H1 (cell line): ENCODE results near the gene AGXT2. TPM values are rescaled to one million over a fixed set of nuclear protein-coding genes. Genes with fewer than 3 reads are reported as not detected.

Experiments used
- CTCF ChIA-PET: fragments of 300-600 bp; sonication (Branson Sonifier 250); formaldehyde crosslinking; loops from one replicate; lab custom pipeline; 2021; ENCODE audit not compliant: partially characterized antibody; lab: Charles Lee
- POLR2A ChIA-PET: fragments of 300-600 bp; sonication (Branson Sonifier 250); formaldehyde crosslinking; loops from one replicate; lab custom pipeline; 2021; ENCODE audit warnings: inconsistent platforms; ENCODE audit not compliant: partially characterized antibody; lab: Charles Lee
- DNase-seq, 2 experiments: peaks; one replicate each; pipeline versions ENCODE4 v3.0.0 to v3.0.0-alpha.2; 2010 to 2022; ENCODE audit warnings: low spot score in 2 of 2, low read depth in 1 of 2, mixed read lengths in 1 of 2
- FAIRE-seq: peaks from 2 replicates; lab custom pipeline; 2011; peaks lifted over from hg19 to GRCh38; lab: Jason Lieb, UNC
- H2AFZ ChIP-seq: 2 replicates; pipeline ENCODE4 v1.8.1; 2012; ENCODE audit warnings: low read length, inconsistent platforms
- H2AK5ac ChIP-seq: 2 replicates; pipeline ENCODE4 v1.6.1; 2013; ENCODE audit warnings: low read depth, low read length
- H2BK120ac ChIP-seq: replicated peaks from 2 replicates; pipeline ENCODE3; 2013; ENCODE audit warnings: low read depth, low read length, inconsistent platforms
- H2BK12ac ChIP-seq: 2 replicates; pipeline ENCODE4 v1.6.1; 2013; ENCODE audit warnings: low read depth, low read length
- H2BK15ac ChIP-seq: 2 replicates; pipeline ENCODE4 v1.6.1; 2013; ENCODE audit warnings: low read length
- H2BK20ac ChIP-seq: 2 replicates; pipeline ENCODE4 v1.6.1; 2013; ENCODE audit warnings: low read length
- H2BK5ac ChIP-seq: 2 replicates; pipeline ENCODE4 v1.6.1; 2013; ENCODE audit warnings: low read depth, low read length
- H3K14ac ChIP-seq: 2 replicates; pipeline ENCODE4 v1.6.1; 2013; ENCODE audit warnings: inconsistent platforms; ENCODE audit not compliant: insufficient read length
- H3K18ac ChIP-seq: 2 replicates; pipeline ENCODE4 v1.6.1; 2013; ENCODE audit warnings: low read length; ENCODE audit errors: extremely low read depth
- H3K23ac ChIP-seq: 2 replicates; pipeline ENCODE4 v1.6.1; 2013; ENCODE audit warnings: inconsistent platforms; ENCODE audit not compliant: insufficient read length
- H3K23me2 ChIP-seq: 2 replicates; pipeline ENCODE4 v1.6.1; 2013; ENCODE audit warnings: low read depth, low read length
- H3K27ac ChIP-seq: 2 replicates; pipeline ENCODE4 v1.6.1; 2011; ENCODE audit warnings: low read depth, low read length, inconsistent platforms
- H3K27me3 ChIP-seq, 4 experiments: replicated peaks in 1 of 4; 1 replicate in 1 of 4; 2 replicates in 3 of 4; pipeline versions ENCODE4 v1.6.1 to v1.8.1; 2011 to 2013; ENCODE audit warnings: low read length in 3 of 4, mild to moderate bottlenecking in 3 of 4, inconsistent platforms in 2 of 4, mixed read lengths in 2 of 4, moderate library complexity in 1 of 4; ENCODE audit not compliant: control insufficient read depth in 3 of 4, insufficient read depth in 3 of 4; ENCODE audit errors: extremely low read depth in 1 of 4
- H3K36me3 ChIP-seq, 4 experiments: 2 replicates each; pipeline versions ENCODE4 v1.6.1 to v1.8.1; 2011 to 2013; ENCODE audit warnings: mild to moderate bottlenecking in 4 of 4, low read length in 3 of 4, moderate library complexity in 2 of 4, control low read depth in 1 of 4, inconsistent platforms in 1 of 4; ENCODE audit not compliant: insufficient read depth in 4 of 4, control insufficient read depth in 2 of 4
- H3K4ac ChIP-seq: replicated peaks from 2 replicates; pipeline ENCODE3; 2013; ENCODE audit warnings: low read length, low read depth, mixed read lengths, inconsistent platforms; ENCODE audit not compliant: insufficient read length
- H3K4me1 ChIP-seq, 4 experiments: replicated peaks in 1 of 4; 1 replicate in 1 of 4; 2 replicates in 3 of 4; pipeline versions ENCODE4 v1.6.1 to v1.8.1; 2011 to 2013; ENCODE audit warnings: low read length in 3 of 4, inconsistent platforms in 2 of 4, mixed read lengths in 1 of 4; ENCODE audit not compliant: insufficient read depth in 4 of 4, control insufficient read depth in 3 of 4
- H3K4me2 ChIP-seq, 2 experiments: 2 replicates each; pipeline versions ENCODE4 v1.6.1 to v1.8.1; 2011 to 2013; ENCODE audit warnings: low read depth in 2 of 2, low read length in 2 of 2, control low read depth in 1 of 2, inconsistent platforms in 1 of 2, mild to moderate bottlenecking in 1 of 2; ENCODE audit not compliant: insufficient read depth in 1 of 2
- H3K4me3 ChIP-seq, 4 experiments: fragments of 200-600, 300-600 bp in 1 of 4; sonication (generic), shearing (Covaris generic), sonication (Bioruptor Twin) in 1 of 4; 2 replicates each; pipeline versions ENCODE4 v1.5.1 to v1.8.1; 2011 to 2016; ENCODE audit warnings: low read length in 4 of 4, low read depth in 3 of 4, control low read depth in 2 of 4, inconsistent platforms in 2 of 4, mild to moderate bottlenecking in 2 of 4, mixed read lengths in 1 of 4, moderate library complexity in 1 of 4; ENCODE audit not compliant: insufficient read depth in 2 of 4; ENCODE audit errors: extremely low read depth in 1 of 4
- H3K56ac ChIP-seq: replicated peaks from 2 replicates; pipeline ENCODE3; 2013; ENCODE audit warnings: low read depth, mild to moderate bottlenecking, mixed read lengths, low read length, inconsistent platforms; ENCODE audit not compliant: insufficient read length
- H3K79me1 ChIP-seq: 2 replicates; pipeline ENCODE4 v1.6.1; 2013; ENCODE audit warnings: low read depth, low read length, control low read depth
- H3K79me2 ChIP-seq, 2 experiments: 2 replicates each; pipeline versions ENCODE4 v1.6.1 to v1.8.1; 2012 to 2013; ENCODE audit warnings: low read length in 2 of 2, mild to moderate bottlenecking in 2 of 2, inconsistent platforms in 1 of 2; ENCODE audit not compliant: insufficient read depth in 2 of 2, control insufficient read depth in 1 of 2
- H3K9ac ChIP-seq, 4 experiments: replicated peaks in 1 of 4; 1 replicate in 1 of 4; 2 replicates in 3 of 4; pipeline versions ENCODE4 v1.6.1 to v1.8.1; 2011 to 2013; ENCODE audit warnings: low read depth in 3 of 4, low read length in 3 of 4, control low read depth in 2 of 4, mild to moderate bottlenecking in 2 of 4, moderate library complexity in 2 of 4, inconsistent platforms in 1 of 4; ENCODE audit errors: extremely low read depth in 1 of 4
- H3K9me3 ChIP-seq, 2 experiments: 2 replicates each; pipeline versions ENCODE4 v1.6.1 to v1.8.1; 2012 to 2013; ENCODE audit warnings: mild to moderate bottlenecking in 2 of 2, moderate library complexity in 2 of 2, control low read depth in 1 of 2, inconsistent platforms in 1 of 2, low read depth in 1 of 2, low read length in 1 of 2, mixed read lengths in 1 of 2; ENCODE audit not compliant: insufficient read depth in 2 of 2
- H4K20me1 ChIP-seq, 2 experiments: replicated peaks in 1 of 2; 2 replicates each; pipeline versions ENCODE3 to v1.8.1; 2011 to 2013; ENCODE audit warnings: inconsistent platforms in 2 of 2, low read length in 2 of 2, mild to moderate bottlenecking in 1 of 2; ENCODE audit not compliant: insufficient read depth in 2 of 2, control insufficient read depth in 1 of 2
- H4K5ac ChIP-seq: 2 replicates; pipeline ENCODE4 v1.6.1; 2013; ENCODE audit warnings: low read length, low read depth, mixed read lengths, inconsistent platforms; ENCODE audit not compliant: insufficient read length
- H4K8ac ChIP-seq: 2 replicates; pipeline ENCODE4 v1.8.0; 2013; ENCODE audit warnings: mild to moderate bottlenecking, moderate library complexity, low read length, inconsistent platforms; ENCODE audit not compliant: insufficient read depth; ENCODE audit errors: extremely low read depth
- H4K91ac ChIP-seq: replicated peaks from 2 replicates; pipeline ENCODE3; 2013; ENCODE audit warnings: low read length, mixed read lengths, inconsistent platforms; ENCODE audit not compliant: insufficient read length
- BCL11A ChIP-seq, 2 experiments: IDR thresholded peaks; one replicate each; pipeline ENCODE4 v1.6.1; 2011; ENCODE audit warnings: low read depth in 2 of 2, low read length in 2 of 2, mild to moderate bottlenecking in 2 of 2
- EP300 ChIP-seq, 2 experiments: IDR thresholded peaks; 1 replicate in 1 of 2; 2 replicates in 1 of 2; pipeline ENCODE4 v1.6.1; 2011 to 2012; ENCODE audit warnings: low read depth in 2 of 2, low read length in 2 of 2, mild to moderate bottlenecking in 2 of 2, borderline replicate concordance in 1 of 2, inconsistent platforms in 1 of 2, moderate library complexity in 1 of 2
- EZH2 ChIP-seq: fragments of 200-600 bp; sonication (generic); IDR thresholded peaks from 2 replicates; pipeline ENCODE4 v1.7.1; 2012; ENCODE audit warnings: low read depth, mild to moderate bottlenecking, moderate library complexity, low read length, inconsistent platforms; ENCODE audit not compliant: severe bottlenecking
- KDM4A ChIP-seq: IDR thresholded peaks from one replicate; pipeline ENCODE4 v1.7.1; 2012; ENCODE audit warnings: low read depth, mild to moderate bottlenecking, moderate library complexity, low read length, inconsistent platforms; ENCODE audit not compliant: severe bottlenecking
- MAFK ChIP-seq: IDR thresholded peaks from 2 replicates; pipeline ENCODE4 v1.6.1; 2012; ENCODE audit warnings: low read depth, mild to moderate bottlenecking, improper control_type of control experiment, low read length
- PHF8 ChIP-seq: fragments of 200-600 bp; sonication (generic); conservative IDR thresholded peaks from 2 replicates; pipeline ENCODE4 v1.7.1; 2012; ENCODE audit warnings: low read depth, mild to moderate bottlenecking, inconsistent platforms, low read length, moderate library complexity
- RFX5 ChIP-seq: IDR thresholded peaks from 2 replicates; pipeline ENCODE4 v1.6.1; 2011; ENCODE audit warnings: low read depth, low read length, improper control_type of control experiment, borderline replicate concordance
- RXRA ChIP-seq: IDR thresholded peaks from 2 replicates; pipeline ENCODE4 v1.6.1; 2011; ENCODE audit warnings: low read depth, mild to moderate bottlenecking, low read length, moderate library complexity; ENCODE audit not compliant: insufficient read depth
- SAP30 ChIP-seq: fragments of 300-600 bp; sonication (generic); IDR thresholded peaks from 2 replicates; pipeline ENCODE4 v1.7.1; 2012; ENCODE audit warnings: low read length, moderate library complexity, mild to moderate bottlenecking, inconsistent platforms; ENCODE audit not compliant: insufficient read depth, insufficient replicate concordance
- SIN3A ChIP-seq, 2 experiments: IDR thresholded peaks in 1 of 2; conservative IDR thresholded peaks in 1 of 2; 2 replicates each; pipeline ENCODE4 v1.6.1; 2011 to 2012; ENCODE audit warnings: low read length in 2 of 2, improper control_type of control experiment in 1 of 2, low read depth in 1 of 2, mild to moderate bottlenecking in 1 of 2
- WGBS, 2 experiments: shearing (Covaris generic) in 1 of 2; methylation state at CpG; one replicate each; pipeline versions ENCODE4 v1.1.6 to v1.1.7; 2013 to 2015; ENCODE audit warnings: low lambda C conversion rate in 2 of 2, mixed read lengths in 2 of 2, inconsistent platforms in 1 of 2, low coverage in 1 of 2, missing lambda C conversion rate in 1 of 2; ENCODE audit not compliant: insufficient replicate concordance in 2 of 2, insufficient coverage in 1 of 2, insufficient read length in 1 of 2; ENCODE audit errors: extremely low coverage in 1 of 2, missing lambda C conversion rate in 1 of 2; 5-methylcytosine and 5-hydroxymethylcytosine counted together
- polyA plus RNA-seq, 7 experiments: library from polyadenylated mRNA; depleted of rRNA in 3 of 7; stranded (reverse) in 5 of 7; unstranded in 2 of 7; fragments of >200 nt in 5 of 7; fragments of 200-250 nt in 2 of 7; gene quantifications; 1 replicate in 5 of 7; 2 replicates in 1 of 7; 4 replicates in 1 of 7; pipeline versions ENCODE4 v1.2.1 to v1.2.3, GENCODE V29; 2011 to 2013; ENCODE audit warnings: missing spikeins in 2 of 7, mixed read lengths in 2 of 7
- total RNA-seq: library from RNA; stranded (reverse); fragmentation: NEBNext Ultra II Directional; extraction: Animal tissue kit (Norgen Biotek cat#: 25700); gene quantifications from 2 replicates; pipeline ENCODE4 v1.2.1, GENCODE V29; 2021
- TF ChIP-seq, protein P1 (sequence below): IDR thresholded peaks from 2 replicates; pipeline ENCODE4 v1.6.1; 2011; ENCODE audit warnings: low read length, improper control_type of control experiment

The AGXT2 gene
- total and polyA plus RNA-seq, 2 of the 8 experiments (the other 6 are each of a cell fraction or from before 2014, with no cell fraction given) = not detected

DNA sequence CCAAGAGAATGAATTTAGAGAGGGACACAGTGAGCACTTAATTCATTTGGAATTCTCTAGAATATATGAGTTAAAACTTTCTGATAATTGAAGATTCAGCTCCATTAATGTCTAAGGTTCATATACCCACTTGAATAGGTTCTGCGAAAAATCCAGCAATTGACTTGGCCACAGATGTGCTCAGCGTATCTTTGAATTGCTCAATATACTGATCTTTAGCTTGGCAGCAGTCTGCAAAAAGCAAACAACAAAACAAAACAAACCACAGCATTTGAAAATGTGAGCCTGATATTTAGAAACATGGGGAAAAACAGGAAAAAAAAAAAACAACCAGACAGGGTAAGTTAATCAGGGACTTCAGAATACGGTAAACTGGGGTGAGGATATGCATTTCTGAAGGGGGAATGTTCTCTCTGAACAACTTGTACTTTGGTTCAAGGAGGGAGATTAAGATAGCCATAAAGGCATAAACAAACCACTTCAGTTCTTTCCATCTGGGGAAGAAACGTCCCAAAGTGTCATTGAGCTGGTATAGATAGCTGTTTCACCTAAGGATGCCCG is 21.4 kb downstream of the AGXT2 start:
- DNase-seq = no peak
- H3K23ac ChIP-seq = no peak overlapping the region
- CTCF ChIA-PET = interaction anchor here (0.7 to 2.4 kb wide), 2 partner anchors 8 to 69 kb away, joined by 3 to 6 read pairs; no protein-coding TSS in a partner anchor
- H3K4me3 ChIP-seq = no peak overlapping the region
- H2BK20ac ChIP-seq = no peak overlapping the region
- no peak overlapping the region for H3K27ac ChIP-seq
- H4K20me1 ChIP-seq = no peaks in the 10 kb centered on the region
- peaks cover 0 to under 1% (median 0%) of the 10 kb centered on the region in 4 experiments; a peak in 1 of 7 replicates for H3K4me1 ChIP-seq
- no peak overlapping the region for H3K4me2 ChIP-seq
- no peaks in the 10 kb centered on the region for H3K79me1 ChIP-seq
- no peak overlapping the region for H3K9ac ChIP-seq
- whole genome bisulfite sequencing, 2 experiments = 80% methylated on average over 5 of the region's 5 CpGs; no CpG with 5 or more reads in 1 of the 2 experiments
- no peaks in the 10 kb centered on the region for H3K27me3 ChIP-seq
- H3K18ac ChIP-seq = no peak overlapping the region
- no peak overlapping the region for H2AFZ ChIP-seq
- no peak overlapping the region for H2BK5ac ChIP-seq
- no peak overlapping the region for H4K5ac ChIP-seq
- H4K8ac ChIP-seq = no peak overlapping the region
- H2BK120ac ChIP-seq = no peak overlapping the region
- H3K36me3 ChIP-seq = no peaks in the 10 kb centered on the region
- H3K79me2 ChIP-seq = no peaks in the 10 kb centered on the region
- H2BK15ac ChIP-seq = no peak overlapping the region
- no peak overlapping the region for H2AK5ac ChIP-seq
- no peak overlapping the region for H2BK12ac ChIP-seq
- no peak for FAIRE-seq
- no peaks in the 10 kb centered on the region for H3K9me3 ChIP-seq
- H3K23me2 ChIP-seq = no peaks in the 10 kb centered on the region
- POLR2A ChIA-PET = no interaction called here
- no peak overlapping the region for H4K91ac ChIP-seq
- no peak overlapping the region for H3K14ac ChIP-seq
- H3K56ac ChIP-seq = no peak overlapping the region
- H3K4ac ChIP-seq = no peak overlapping the region
- TF ChIP-seq SAP30 = no peak
- TF ChIP-seq KDM4A = no peak
- TF ChIP-seq BCL11A (IDR thresholded peaks at IDR 0.05; ENCODE audit: low read depth in 2 of 2, low read length in 2 of 2) = no peak
- no peak for TF ChIP-seq SIN3A (conservative IDR thresholded peaks at IDR 0.05 in 1 of 2, IDR thresholded peaks at IDR 0.05 in 1 of 2; ENCODE audit: low read depth in 1 of 2, low read length in 2 of 2)
- TF ChIP-seq RFX5 = no peak
- no peak for TF ChIP-seq EZH2
- TF ChIP-seq, protein P1, sequence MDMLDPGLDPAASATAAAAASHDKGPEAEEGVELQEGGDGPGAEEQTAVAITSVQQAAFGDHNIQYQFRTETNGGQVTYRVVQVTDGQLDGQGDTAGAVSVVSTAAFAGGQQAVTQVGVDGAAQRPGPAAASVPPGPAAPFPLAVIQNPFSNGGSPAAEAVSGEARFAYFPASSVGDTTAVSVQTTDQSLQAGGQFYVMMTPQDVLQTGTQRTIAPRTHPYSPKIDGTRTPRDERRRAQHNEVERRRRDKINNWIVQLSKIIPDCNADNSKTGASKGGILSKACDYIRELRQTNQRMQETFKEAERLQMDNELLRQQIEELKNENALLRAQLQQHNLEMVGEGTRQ = no peak
- no peak for TF ChIP-seq RXRA
- no peak for TF ChIP-seq PHF8
- no peak for TF ChIP-seq EP300 (IDR thresholded peaks at IDR 0.05; ENCODE audit: borderline replicate concordance in 1 of 2, low read depth in 2 of 2, low read length in 2 of 2)
- no peak for TF ChIP-seq MAFK
